IPS DF 19.7 (cell line): ENCODE results near the gene ACSF2.
"Not testable (repeated sequence)": the region's sequence is repeated elsewhere in the genome, so short reads cannot be mapped to it uniquely, and the experiment has no call there.

ENCODE experiments used
- DNase-seq: peaks from one replicate; pipeline ENCODE4 v3.0.0-alpha.2; 2013; ENCODE audit warnings: low read depth, low spot score

Gene ACSF2, protein sequence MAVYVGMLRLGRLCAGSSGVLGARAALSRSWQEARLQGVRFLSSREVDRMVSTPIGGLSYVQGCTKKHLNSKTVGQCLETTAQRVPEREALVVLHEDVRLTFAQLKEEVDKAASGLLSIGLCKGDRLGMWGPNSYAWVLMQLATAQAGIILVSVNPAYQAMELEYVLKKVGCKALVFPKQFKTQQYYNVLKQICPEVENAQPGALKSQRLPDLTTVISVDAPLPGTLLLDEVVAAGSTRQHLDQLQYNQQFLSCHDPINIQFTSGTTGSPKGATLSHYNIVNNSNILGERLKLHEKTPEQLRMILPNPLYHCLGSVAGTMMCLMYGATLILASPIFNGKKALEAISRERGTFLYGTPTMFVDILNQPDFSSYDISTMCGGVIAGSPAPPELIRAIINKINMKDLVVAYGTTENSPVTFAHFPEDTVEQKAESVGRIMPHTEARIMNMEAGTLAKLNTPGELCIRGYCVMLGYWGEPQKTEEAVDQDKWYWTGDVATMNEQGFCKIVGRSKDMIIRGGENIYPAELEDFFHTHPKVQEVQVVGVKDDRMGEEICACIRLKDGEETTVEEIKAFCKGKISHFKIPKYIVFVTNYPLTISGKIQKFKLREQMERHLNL

DNA sequence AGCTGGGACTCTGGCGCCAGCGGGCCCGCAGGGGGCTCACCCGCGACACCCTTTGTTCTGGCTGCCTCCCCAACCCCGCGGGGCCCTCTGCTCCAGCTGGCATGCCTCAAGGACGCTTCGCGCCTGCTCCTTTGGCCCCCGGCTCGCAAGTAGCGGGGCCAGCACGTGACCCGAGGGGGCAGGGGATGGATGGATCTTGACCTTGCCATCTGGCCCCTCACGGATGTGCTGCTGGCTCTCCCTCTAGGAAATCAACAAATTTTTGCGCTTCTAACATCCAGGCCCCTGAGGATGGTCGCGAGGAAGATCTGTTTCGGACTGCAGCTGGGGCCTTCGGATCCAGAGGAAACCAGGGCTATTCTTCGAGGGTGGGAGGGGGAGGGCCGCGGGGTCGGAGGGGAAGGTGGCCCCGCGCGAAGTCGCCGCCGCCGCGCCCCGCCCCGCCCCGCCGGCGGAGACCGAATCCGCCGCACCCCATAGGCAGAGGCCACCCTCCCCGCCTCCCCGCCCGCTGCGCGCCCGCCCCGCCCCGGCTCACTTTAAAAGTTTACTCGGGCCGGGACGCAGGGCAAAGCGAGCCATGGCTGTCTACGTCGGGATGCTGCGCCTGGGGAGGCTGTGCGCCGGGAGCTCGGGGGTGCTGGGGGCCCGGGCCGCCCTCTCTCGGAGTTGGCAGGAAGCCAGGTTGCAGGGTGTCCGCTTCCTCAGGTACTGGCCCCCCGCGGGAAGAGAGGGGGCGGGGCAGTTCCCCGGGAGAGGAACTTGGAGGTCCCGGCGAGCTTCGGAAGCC is at the start of gene ACSF2:
ACSF2 (plus strand) TSS at position 537 of the 790 bp plus-strand sequence; CDS start at position 581, 44 bp downstream.
- no peak for DNase-seq

DNA sequence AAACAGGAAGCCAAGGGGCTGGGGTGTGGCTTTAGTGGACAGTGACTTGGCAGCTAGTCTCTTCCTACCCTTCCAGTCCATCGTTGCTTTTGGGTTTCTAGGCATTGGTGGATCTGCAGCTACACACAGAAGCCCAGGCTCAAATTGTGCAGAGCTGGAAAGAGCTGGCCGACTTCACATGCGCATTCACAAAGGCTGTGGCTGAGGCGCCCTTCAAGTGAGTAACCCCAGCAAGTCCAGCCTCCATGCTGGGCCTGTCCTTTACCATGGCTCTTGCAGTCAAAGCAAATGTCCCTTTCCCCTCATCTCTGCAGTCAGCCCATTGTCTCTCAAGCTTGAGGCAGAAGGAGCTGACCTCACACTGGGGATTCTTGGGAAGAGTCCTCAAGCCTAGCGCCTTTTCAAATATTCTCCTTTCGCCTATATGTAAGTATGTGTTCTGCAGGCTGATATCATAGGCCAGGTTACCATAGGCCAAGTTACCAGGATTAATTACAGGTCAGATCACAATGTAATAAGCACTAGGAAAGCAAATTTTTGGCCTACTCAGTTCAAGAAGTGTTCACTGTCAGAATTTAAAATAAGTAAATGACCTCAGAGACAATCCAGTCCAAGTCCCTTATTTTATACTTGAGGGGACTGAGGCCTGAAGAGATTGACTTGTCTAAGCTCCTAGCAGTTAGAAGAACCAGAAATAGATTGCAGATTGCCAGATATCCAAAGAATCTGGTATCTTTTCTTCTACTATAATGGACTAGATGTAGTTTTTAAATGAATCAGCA is 46.5 kb upstream of the ACSF2 start:
- no peak for DNase-seq

DNA sequence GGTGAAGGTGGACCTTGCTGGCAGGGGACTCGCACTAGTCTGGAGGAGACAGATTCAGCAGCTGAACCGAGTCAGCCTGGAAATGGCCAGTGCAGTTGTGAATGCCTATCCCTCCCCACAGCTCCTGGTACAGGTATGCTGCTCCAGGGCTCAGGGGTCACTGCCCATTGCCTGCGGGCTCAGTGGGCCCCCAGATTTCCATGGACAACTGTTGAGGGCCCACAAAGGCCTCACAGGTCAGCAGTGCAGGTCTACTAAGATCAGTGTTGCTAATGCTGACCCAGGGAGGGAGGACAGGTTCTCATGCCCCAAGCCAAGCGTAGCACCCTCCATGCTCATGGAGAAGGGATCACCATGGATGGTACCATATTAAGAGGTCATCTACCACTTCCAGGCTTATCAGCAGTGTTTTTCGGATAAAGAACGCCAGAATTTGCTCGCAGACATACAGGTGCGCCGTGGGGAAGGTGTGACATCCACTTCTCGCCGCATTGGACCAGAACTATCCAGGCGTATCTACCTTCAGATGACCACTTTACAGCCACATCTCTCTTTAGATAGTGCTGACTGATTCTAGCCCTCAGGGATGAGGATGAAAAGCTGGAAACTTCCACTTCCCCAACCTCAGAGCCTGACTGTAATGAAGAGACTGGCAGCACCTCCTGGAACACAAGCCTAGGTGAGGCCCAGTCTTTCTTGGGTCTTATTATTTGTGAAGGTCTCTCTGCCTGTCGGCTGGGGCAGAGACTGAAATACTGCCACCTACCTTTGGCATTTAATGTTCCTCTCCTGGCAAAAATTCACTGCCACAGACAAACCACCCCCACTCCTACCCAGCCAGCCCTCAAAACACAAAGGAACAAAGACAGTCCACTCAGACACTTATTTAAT is 45.4 kb upstream of the ACSF2 start:
- no peak for DNase-seq

DNA sequence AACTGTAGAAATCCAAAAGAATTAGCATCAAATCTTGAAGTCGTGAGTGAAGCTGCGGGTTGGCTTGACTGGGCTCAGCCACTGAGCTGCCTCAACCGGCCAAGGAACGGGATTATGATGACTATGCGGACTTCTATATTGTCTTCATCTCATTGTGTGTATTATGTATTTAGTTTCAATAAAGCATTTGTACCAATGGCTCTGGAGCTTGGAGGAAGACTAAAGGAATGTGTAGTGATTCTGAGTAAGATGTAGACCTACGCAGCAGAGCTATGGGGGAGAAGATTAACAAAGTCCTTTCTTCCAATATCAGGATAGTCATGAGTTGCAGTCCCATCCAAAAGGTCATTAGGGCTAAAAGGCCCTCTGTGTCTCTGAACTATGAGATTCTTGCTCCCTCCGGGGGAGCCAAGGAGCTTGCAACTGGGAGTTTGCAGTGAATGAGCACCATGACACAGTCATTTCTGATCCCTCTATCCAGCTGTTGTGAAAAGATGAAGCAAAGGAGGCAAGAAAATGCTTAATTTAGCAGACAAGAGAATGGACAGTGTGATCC is 44.7 kb upstream of the ACSF2 start:
- DNase-seq, result no peak

DNA sequence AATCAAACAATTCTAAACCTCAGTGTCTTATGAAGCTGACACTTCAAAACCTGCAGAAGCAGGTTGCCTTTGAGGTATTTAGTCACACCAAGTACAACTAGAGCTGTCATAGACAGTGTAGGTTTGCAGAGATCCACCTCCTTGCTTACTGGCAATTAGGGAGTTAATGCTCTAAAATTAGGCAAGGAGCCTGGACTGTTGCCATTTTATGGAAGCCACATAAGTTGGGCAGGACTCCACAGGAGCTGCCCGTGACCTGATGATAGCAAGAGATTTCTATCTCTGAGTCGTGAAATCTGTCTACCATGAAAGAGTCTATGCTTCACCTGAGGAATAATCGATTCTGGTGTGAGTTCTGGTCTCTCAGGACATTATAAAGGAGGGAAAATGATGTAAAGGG is 44.1 kb upstream of the ACSF2 start:
- no peak for DNase-seq

DNA sequence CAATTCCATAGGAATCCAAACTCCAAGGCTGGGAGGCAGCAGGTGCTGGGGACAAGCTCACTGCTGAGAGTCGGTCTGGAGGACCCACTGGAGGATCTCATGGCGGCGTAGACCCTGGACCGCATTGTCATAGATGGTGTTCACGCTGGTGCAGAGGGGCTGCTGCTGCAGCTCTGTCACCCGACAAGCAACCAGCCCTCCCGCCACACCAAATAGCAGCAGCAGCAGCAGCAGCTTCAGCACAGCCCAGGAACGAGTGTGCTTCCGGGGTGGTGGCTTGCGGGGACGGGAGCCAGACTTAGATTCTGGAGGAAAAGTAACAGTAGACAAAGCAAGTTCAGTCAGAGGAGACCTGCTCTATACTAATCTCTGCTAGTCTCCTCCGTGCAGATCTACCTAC is 43.1 kb upstream of the ACSF2 start:
- DNase-seq, result no peak

DNA sequence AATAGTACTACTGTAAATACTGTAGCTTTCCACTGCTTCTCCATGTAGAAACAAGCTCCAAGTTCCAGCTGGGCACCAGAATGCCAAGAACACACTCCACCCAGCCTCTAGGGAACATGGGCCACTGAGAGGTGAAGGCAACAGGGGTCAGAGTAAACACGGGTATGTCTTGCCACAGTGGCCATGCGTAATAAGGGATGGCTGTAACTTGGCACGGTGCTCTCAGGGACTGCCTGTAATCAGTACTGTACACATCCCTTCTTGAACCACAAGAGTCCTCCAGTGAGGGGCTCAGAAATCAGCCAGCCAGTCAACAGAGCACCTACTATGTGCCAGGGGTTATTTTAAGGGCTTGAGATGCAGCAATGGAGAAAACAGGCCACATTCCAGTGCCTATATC is 39.5 kb upstream of the ACSF2 start:
- DNase-seq, result no peak

DNA sequence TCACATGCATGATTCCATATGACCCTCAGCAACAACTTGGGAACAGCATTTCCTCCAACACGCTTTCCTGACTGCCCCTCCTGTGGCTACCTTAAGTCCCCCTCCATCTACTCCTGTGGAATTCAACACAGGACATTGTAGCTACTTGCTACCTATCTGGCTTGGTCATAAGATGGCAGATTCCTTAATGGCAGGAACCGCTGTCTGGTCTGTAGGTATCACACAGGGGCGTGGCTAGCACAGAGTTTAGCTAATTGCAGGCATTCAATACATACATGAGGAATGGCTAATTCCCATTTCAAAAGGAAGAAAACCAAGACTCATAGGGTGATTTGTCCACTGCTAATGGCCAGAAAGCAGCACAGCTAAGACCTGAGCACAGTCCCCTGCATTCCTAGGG is 37.3 kb upstream of the ACSF2 start:
- no peak for DNase-seq

DNA sequence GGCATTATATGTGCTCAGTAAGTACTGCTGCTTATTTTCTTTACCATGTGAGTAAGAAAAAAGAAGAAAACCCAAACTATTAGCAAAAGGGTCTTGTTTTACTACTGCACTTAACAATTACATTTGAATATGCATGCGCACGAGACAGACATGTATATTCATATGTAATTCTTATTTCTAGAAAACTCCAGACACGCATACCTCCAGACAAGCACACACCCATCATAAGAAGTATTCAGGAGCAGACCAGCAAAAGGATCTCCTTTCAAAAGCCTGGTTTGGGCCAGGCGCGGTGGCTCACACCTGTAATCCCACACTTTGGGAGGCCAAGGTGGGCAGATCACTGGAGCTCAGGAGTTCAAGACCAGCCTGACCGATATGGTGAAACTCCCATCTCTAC is 36.5 kb upstream of the ACSF2 start:
- DNase-seq, result no peak

DNA sequence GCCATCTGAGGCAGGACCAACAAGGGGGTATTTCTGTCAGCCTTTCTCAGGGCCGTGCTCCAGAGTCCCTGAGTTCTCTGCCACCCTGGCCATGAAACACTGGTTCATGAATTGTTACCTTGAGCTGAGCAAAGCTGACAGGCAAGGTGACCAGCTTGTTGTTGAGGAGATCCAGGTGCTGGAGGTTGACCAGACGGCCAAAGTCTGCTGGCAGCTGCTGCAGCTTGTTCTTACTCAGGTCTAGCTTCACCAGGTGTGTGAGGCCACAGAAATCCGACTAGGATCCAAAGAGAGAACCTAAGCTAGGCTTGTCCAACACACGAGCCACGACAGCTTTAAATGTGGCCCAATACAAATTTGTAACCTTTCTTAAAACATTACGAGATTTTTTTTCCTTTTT is 33.4 kb upstream of the ACSF2 start:
- DNase-seq, result no peak

DNA sequence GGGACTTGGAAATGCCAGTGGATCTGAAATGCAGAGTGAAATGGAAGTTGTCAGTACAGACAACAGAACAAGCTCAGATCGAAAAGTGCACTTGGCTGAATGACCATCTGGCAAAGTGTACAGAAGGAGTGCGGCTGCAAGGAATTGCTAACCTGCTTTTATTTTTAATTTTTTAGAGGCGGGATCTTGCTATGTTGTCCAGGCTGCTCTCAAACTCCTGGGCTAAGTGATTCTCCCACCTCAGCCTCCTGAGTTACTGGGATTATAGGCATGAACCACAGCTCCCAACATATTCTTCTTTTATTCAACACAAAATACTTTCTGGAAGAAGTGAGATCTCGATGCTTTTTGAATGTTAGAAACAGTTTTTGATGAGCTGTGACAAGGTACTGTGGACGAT is 32.3 kb upstream of the ACSF2 start:
- no peak for DNase-seq

DNA sequence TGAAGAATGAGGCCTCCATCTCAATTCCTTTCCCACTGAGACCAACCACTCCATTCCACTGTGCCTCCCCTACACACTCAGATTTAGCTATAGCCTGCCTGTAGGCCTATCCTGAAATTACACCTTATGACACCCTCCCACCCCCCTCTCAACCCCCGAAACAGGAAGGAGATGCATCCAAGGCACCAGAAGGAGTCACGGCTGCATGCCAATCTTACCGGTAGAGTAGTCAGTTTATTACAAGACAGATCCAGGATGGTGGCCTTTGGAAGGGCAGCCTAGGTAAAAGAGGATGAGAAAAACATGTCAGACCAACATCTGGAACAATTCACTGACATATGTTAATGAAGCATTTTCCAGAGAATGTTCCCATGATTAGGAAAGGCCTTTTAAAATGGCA is 31.3 kb upstream of the ACSF2 start:
- DNase-seq, result no peak

DNA sequence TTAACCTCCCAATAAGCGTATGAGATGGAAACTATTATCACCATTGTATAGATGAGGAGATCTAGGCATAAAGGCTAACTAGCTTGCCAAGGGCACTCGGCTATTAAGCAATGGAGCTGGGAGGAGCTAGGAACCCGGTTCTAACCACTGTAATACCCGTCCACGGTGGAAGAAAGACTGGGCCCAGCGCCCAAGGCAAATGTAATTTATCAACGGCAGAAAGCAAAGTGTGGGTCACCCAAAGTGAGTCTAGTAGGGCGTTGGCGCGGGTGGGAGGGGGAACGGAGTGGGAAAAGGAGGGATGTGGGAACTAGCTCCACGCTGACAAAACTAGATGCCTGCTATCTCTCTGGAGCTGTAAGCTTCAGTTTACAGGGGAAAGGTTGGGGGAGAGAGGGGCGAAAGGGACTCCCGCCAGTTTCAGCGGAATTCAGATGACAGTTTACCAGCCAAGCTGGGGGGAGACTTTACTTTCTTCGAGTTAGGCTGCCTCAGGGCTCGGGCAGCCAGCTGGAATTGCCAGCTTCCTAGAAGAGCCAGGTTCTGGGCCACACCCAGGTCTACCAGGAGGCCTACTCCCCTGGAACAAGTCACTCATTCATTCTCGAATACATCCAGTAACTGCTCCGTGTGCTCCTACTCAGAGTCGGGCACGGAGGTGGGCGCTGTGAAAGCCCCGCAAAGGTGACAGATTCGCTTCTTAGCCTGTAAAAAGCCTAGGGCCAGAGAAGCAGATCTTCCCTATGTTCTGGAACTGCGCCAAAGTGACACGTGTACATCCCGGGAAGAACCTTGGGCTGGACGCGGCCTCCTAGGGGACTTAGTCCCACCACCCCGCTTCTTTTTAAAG is 29.5 kb upstream of the ACSF2 start:
- DNase-seq, result no peak

DNA sequence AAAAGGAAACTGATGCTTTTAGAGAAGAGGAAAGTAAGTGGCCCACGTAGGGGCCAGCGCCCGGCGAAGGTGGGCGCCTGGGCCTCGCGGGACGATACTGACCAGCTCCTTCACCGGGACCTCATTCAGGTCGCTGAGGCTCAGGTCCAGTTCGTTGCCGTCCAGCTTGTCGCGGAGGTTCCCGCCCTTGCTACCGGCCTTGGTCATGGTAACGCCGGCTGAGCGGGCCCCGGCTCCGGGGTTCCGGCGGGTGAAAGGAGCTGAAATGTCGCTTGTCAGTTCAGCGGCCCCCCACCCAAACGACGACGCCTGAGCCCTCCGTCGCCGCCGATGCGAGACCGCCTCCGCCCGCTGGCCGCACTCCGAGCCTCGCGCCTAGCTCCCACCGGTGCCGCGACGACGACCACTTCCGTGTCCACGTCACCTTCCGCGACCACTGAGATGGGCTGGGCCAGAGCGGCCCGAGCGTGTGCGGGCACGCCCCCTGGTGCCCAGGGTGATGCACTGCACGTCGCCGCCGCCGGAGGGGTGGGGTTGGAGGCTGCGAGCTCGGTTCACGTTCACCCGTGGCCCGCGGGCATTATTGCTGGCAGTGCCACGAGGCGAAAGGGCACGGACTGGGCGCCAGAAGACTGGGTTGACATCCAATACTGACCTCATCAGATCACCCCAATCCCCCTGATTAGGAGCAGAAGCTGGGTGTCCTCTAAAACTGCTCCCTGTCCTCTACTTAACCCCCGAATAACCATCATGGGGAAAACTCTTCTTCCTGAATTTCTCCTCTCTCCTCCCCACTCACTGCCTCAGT is 28.7 kb upstream of the ACSF2 start, which contains the start of gene LRRC59:
LRRC59 (minus strand) TSS at position 413 of the 808 bp plus-strand sequence; CDS start at position 207, 206 bp downstream.
- DNase-seq, result no peak

DNA sequence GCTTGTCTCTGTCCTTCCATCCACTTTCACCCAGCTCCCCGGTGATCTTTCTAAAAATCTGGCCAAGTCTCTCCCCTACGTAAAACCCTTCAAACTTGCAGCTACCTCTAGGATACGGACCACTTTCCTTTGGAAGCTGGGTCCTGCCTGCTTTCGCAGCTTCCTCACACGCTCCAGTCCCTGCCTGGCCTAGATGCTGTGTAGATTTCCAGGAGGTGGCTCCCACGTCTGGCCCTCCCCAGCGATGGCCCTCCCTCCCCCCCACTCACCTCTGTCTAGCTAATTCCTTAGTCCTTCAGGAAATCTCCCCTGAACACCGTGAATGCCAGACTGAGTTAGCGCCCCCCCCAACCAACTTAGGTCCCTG is 28.1 kb upstream of the ACSF2 start:
- no peak for DNase-seq

DNA sequence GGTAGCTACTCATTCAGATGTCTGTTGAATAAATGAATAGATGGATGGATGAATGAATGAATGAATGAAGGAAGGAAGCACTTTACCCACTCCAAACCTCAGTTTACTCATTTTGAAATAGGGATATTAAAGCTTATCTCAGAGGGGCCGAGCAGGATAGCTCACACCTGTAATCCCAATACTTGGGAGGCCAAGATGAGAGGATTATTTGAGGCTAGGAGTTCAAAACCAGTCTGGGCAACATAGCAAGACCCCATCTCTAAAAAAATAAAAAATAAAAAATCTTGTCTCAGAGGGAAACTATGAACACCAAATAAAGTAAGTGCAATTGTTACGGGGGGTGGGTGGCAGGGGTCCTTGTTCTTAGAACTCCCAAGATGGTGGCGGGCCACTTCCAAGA is 27.3 kb upstream of the ACSF2 start:
- not testable (repeated sequence) for DNase-seq

DNA sequence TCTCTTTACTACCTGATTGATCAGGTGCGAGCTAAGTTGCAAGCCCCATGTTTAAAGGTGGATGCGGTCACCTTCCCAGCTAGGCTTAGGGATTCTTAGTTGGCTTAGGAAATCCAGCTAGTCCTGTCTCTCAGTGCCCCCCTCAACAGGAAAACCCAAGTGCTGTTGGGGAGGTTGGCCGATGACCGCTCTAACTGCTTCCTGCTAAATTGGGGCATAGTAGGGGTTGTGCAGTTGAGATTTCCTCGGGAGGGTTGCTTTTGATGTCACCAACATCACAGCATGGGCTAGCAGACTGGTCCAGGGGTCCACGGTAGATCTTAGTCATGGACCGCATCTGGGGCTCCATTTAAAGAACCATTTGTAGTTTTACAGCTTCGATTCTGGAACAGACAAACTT is 26.4 kb upstream of the ACSF2 start:
- not testable (repeated sequence) for DNase-seq

DNA sequence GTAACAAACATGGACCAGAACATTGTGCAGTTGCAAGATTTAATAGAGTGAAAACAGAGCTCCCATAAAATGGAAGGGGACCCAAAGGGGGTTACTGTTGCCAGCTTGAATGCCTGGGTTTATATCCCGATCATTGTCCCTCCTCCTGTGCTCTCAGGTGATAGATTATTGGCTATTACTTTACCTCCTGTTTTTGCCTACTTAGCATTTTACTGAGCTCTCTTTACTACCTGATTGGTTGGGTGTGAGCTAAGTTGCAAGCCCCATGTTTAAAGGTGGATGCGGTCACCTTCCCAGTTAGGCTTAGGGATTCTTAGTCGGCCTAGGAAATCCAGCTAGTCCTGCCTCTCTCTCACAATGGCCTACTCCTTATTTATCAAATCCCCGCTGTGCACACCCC is 20.7 kb upstream of the ACSF2 start:
- DNase-seq, result not testable (repeated sequence)

DNA sequence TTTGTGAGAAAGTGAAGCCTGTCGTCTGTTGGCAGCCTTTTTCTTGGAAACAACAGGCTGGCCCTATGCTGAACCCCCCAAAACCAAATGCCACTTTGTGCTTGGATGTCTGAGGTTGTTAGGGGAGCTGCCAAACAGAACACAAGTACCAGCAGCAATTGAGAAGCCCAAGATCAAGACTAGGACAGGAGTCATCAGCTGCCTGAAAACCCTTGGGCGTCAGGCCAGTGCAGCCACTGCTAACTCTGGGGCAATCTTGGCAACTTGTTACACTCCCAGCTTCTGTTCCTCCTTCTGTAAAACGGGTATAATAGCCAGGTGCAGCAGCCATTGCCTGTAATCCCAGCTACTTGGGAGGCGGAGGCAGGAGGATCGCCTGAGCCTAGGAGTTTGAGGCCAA is 19.4 kb upstream of the ACSF2 start:
- DNase-seq, result no peak
